NCI-H510A treated with DMSO at 0.1 percent for 48 hours (cell line): ENCODE results near the gene PA2G4.

Experiments used
- DNase-seq: peaks from one replicate; lab custom pipeline; 2025; lab: John Stamatoyannopoulos, UW

The PA2G4 gene

GRCh38 chr12:56126732-56127239 lies 22.4 kb downstream of the PA2G4 start:
- DNase-seq: no peak

- DNase-seq: no peak
These were observed 23.1 kb downstream of the PA2G4 start for GRCh38 chr12:56127485-56127887.

GRCh38 chr12:56127888-56128669 lies 23.7 kb downstream of the PA2G4 start, which contains the start of gene ESYT1:
TSS of gene ESYT1 (plus strand) at chr12:56128267. CDS start at chr12:56128320, 53 bp downstream.
- peak; percentile 99 for DNase-seq

GRCh38 chr12:56128670-56129205 lies 24.4 kb downstream of the PA2G4 start:
- DNase-seq: no peak

- peak; percentile 70 for DNase-seq
These were observed 25.0 kb downstream of the PA2G4 start for GRCh38 chr12:56129206-56129941.

GRCh38 chr12:56129942-56130495 lies 25.7 kb downstream of the PA2G4 start:
- DNase-seq: no peak

- no peak for DNase-seq
These were observed 26.5 kb downstream of the PA2G4 start for GRCh38 chr12:56130876-56131275.

- no peak for DNase-seq
These were observed 30.5 kb downstream of the PA2G4 start for GRCh38 chr12:56134897-56135296.

- no peak for DNase-seq
These were observed 33.7 kb downstream of the PA2G4 start for GRCh38 chr12:56137853-56138571.

- no peak for DNase-seq
These were observed 37.8 kb downstream of the PA2G4 start for GRCh38 chr12:56141946-56142784.

- DNase-seq: no peak
These were observed 38.9 kb downstream of the PA2G4 start for GRCh38 chr12:56143217-56143616.

GRCh38 chr12:56143870-56144269 lies 39.5 kb downstream of the PA2G4 start:
- no peak for DNase-seq

- DNase-seq: no peak
These were observed 40.9 kb downstream of the PA2G4 start for GRCh38 chr12:56145217-56145616.

GRCh38 chr12:56146492-56147460 lies 42.4 kb downstream of the PA2G4 start:
- no peak for DNase-seq

GRCh38 chr12:56150563-56150962 lies 46.2 kb downstream of the PA2G4 start:
- DNase-seq: no peak

- peak; percentile 78 for DNase-seq
These were observed 47.3 kb downstream of the PA2G4 start for GRCh38 chr12:56151672-56152131.

- peak; percentile 90 for DNase-seq
These were observed 47.9 kb downstream of the PA2G4 start, which contains the start of gene MYL6B for GRCh38 chr12:56152132-56152755. TSS of gene MYL6B (plus strand) at chr12:56152587. CDS start at chr12:56153919, 1,332 bp downstream.

- peak; percentile 63 for DNase-seq
These were observed 48.7 kb downstream of the PA2G4 start for GRCh38 chr12:56152756-56153677.
